Prostate gland (tissue), 2 donors: ENCODE measurements around the gene UGCG.

Experiments used
- POLR2AphosphoS5 ChIP-seq: sonication (generic); formaldehyde crosslinking; IDR thresholded peaks from one replicate; pipeline ENCODE4 v1.6.1; 2017; ENCODE audit warnings: antibody characterized with exemption
- TF ChIP-seq, protein P1 (sequence below), 4 experiments: fragments of 200-600 bp in 2 of 4; fragments of 450-650 bp in 2 of 4; sonication (generic) in 2 of 4; IDR thresholded peaks; 1 replicate in 3 of 4; 2 replicates in 1 of 4; pipeline ENCODE4 v1.5.1; 2016 to 2019; ENCODE audit warnings: antibody characterized with exemption in 4 of 4, mild to moderate bottlenecking in 2 of 4, moderate library complexity in 2 of 4

DNA sequence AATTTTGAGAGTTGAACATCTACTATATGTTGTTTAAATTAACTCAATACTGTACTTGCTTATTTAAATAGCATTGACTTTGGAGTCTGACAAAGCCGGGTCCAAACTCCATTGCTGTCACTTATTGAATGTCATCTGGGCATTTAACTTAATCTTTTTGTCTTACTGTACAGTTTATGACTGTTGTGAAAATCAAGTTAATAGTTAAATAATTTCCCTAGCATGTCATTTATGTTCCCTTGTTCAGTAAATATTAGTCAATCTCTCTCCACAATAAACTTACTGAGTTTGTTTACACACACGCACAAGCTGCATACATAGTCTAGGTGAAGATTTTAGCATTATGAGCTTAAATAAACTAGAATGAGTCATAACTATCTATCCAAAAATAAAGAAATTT, 6.3 kb upstream of the UGCG start:
- TF ChIP-seq, protein P1, sequence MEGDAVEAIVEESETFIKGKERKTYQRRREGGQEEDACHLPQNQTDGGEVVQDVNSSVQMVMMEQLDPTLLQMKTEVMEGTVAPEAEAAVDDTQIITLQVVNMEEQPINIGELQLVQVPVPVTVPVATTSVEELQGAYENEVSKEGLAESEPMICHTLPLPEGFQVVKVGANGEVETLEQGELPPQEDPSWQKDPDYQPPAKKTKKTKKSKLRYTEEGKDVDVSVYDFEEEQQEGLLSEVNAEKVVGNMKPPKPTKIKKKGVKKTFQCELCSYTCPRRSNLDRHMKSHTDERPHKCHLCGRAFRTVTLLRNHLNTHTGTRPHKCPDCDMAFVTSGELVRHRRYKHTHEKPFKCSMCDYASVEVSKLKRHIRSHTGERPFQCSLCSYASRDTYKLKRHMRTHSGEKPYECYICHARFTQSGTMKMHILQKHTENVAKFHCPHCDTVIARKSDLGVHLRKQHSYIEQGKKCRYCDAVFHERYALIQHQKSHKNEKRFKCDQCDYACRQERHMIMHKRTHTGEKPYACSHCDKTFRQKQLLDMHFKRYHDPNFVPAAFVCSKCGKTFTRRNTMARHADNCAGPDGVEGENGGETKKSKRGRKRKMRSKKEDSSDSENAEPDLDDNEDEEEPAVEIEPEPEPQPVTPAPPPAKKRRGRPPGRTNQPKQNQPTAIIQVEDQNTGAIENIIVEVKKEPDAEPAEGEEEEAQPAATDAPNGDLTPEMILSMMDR (IDR thresholded peaks at IDR 0.05) = no peak
- TF ChIP-seq POLR2AphosphoS5 = no peak
